ENCODE results near the gene TMEM269. TPM values are rescaled to one million over a fixed set of nuclear protein-coding genes. Genes with fewer than 3 reads are reported as not detected.
A peak's percentile ranks its signal among the peaks of the same experiment; 100 is the strongest.

Gene TMEM269
- total and polyA plus RNA-seq, 10 of the 15 experiments (the other 5 are each of a cell fraction or from before 2014, with no cell fraction given): 0.02 to 0.26 (median 0.06) TPM; not detected in 2

GRCh38 chr1:42815941-42816584 lies 31.3 kb downstream of the TMEM269 start (continued):
- TF ChIP-seq IKZF2 (IDR thresholded peaks at IDR 0.05) (no peak), PBX3 (IDR thresholded peaks at IDR 0.05; ENCODE audit: insufficient replicate concordance, low read depth, low read length) (no peak), CREB1 (IDR thresholded peaks at IDR 0.05; ENCODE audit: low read depth) (no peak)

- ChIA-PET CTCF (interaction anchor here (0.7 to 2.9 kb wide), 15 partner anchors 9 to 335 kb away, joined by 3 to 16 read pairs (median 4); partner anchors contain the start of genes C1orf50, P3H1 and ZNF691), POLR2A (interaction anchor here (0.5 to 2.9 kb wide), 10 partner anchors 8 to 136 kb away, joined by 3 to 19 read pairs (median 4); partner anchors contain the start of genes C1orf50, P3H1, YBX1 and ZNF691), SMC1A (ENCODE audit: uncharacterized antibody, unreplicated experiment) (interaction anchor here (0.7 to 3.0 kb wide), 12 partner anchors 8 to 1159 kb away, joined by 3 to 27 read pairs (median 4); partner anchors contain the start of genes C1orf50 and ZNF691), RAD21 (ENCODE audit: unreplicated experiment) (interaction anchor here (0.7 to 2.9 kb wide), 11 partner anchors 9 to 256 kb away, joined by 3 to 20 read pairs (median 5); partner anchors contain the start of genes C1orf50, P3H1 and ZNF691)
- Histone ChIP-seq H3K4me3 (peak within 1 kb of the TSS; percentile 84), H4K20me1 (ENCODE audit: control insufficient read depth, insufficient read depth) (no peaks in the 10 kb centered on the region), H3K27ac (ENCODE audit: control insufficient read depth, insufficient read depth) (peak within 1 kb of the TSS; percentile 87), H3K9me3 (replicated peaks; ENCODE audit: control insufficient read depth, insufficient read depth, low read length) (no peaks in the 10 kb centered on the region), H3K27me3 (replicated peaks in 1 of 2; ENCODE audit: control insufficient read depth in 2 of 2, insufficient read depth in 2 of 2, low read length in 1 of 2) (no peaks in the 10 kb centered on the region), H3K9ac (ENCODE audit: control insufficient read depth, insufficient read depth, low read length) (peak within 1 kb of the TSS; percentile 80), H2AFZ (ENCODE audit: control insufficient read depth, low read depth, low read length) (peak within 1 kb of the TSS; percentile 99), H3K36me3 (ENCODE audit: control insufficient read depth in 2 of 2, insufficient read depth in 2 of 2, low read length in 1 of 2) (no peaks in the 10 kb centered on the region), H3K4me1 (ENCODE audit: control insufficient read depth, insufficient read depth, low read length) (peaks cover 4% of the 10 kb centered on the region; the same call in 1 of the 2 replicates), H3K79me2 (ENCODE audit: control insufficient read depth, insufficient read depth, low read length) (peaks cover 2% of the 10 kb centered on the region; the same call in 1 of the 2 replicates), H3K4me2 (ENCODE audit: control insufficient read depth, insufficient read depth) (peak within 1 kb of the TSS; percentile 95)
- ATAC-seq: peak; percentile 95
- no TSS peak for BruUV-seq (replicated peaks)
- intact Hi-C loops (cut with micrococcal nuclease; ENCODE audit: unreplicated experiment) (loop anchor here (2.0 kb wide), 1 partner anchor 50 kb away; the partner anchor contains the start of genes C1orf50 and P3H1), in situ Hi-C loops (cut with MboI) (no loop called here)
- no peak for FAIRE-seq
- 1% methylated on average over 31 of the region's 66 CpGs for WGBS (ENCODE audit: insufficient coverage, insufficient replicate concordance, low lambda C conversion rate, missing lambda C conversion rate)
- peak; percentile 43 for DNase-seq (ENCODE audit: low read depth, low spot score)
- TF ChIP-seq RBBP5 (conservative IDR thresholded peaks at IDR 0.05) (no peak), YBX1 (IDR thresholded peaks at IDR 0.05) (no peak), SP1 (IDR thresholded peaks at IDR 0.05; ENCODE audit: low read depth, low read length) (peak; percentile 61), BCLAF1 (IDR thresholded peaks at IDR 0.05) (0 out of 2 replicates have a peak, but pooled peaks have one; percentile 59), ZNF24 (IDR thresholded peaks at IDR 0.05) (no peak), NR2F1 (conservative IDR thresholded peaks at IDR 0.05) (peak; percentile 67), NFYA (IDR thresholded peaks at IDR 0.05; ENCODE audit: borderline replicate concordance, low read depth, low read length) (no peak), BCL3 (IDR thresholded peaks at IDR 0.05; ENCODE audit: borderline replicate concordance, insufficient read depth, low read depth, low read length, poor library complexity, severe bottlenecking) (no peak), NR2C1 (IDR thresholded peaks at IDR 0.05) (peak; percentile 35; the same call in 1 of the 2 replicates), CHD4 (IDR thresholded peaks at IDR 0.05) (no peak), EP300 (IDR thresholded peaks at IDR 0.05; ENCODE audit: borderline replicate concordance in 1 of 2, control insufficient read depth in 1 of 2, low read depth in 2 of 2, low read length in 2 of 2) (no peak)
These were observed 32.0 kb downstream of the TMEM269 start, which contains the start of the genes ERMAP and SVBP for GRCh38 chr1:42816585-42817439. ERMAP (plus strand) TSS chr1:42817122; CDS start chr1:42830449, 13,327 bp downstream. SVBP (minus strand) TSS chr1:42817397; CDS start chr1:42816544, 853 bp downstream.

All from GM12878 (cell line).